GM18520 (cell line): ENCODE measurements around the gene SLC35F5.
"Not testable (repeated sequence)": the region's sequence is repeated elsewhere in the genome, so short reads cannot be mapped to it uniquely, and the experiment has no call there.

Experiments
- ATAC-seq: cut with Tn5 transposase; IDR thresholded peaks from one replicate; pipeline ENCODE4 v1.9.1; 2021; ENCODE audit not compliant: unreplicated experiment

Gene SLC35F5

GRCh38 chr2:113757138-113757657 lies 756 bp upstream of the SLC35F5 start:
- no peak for ATAC-seq

- ATAC-seq, result peak; percentile 16
Measured at GRCh38 chr2:113755835-113756354, 547 bp downstream of the SLC35F5 start.

DNA sequence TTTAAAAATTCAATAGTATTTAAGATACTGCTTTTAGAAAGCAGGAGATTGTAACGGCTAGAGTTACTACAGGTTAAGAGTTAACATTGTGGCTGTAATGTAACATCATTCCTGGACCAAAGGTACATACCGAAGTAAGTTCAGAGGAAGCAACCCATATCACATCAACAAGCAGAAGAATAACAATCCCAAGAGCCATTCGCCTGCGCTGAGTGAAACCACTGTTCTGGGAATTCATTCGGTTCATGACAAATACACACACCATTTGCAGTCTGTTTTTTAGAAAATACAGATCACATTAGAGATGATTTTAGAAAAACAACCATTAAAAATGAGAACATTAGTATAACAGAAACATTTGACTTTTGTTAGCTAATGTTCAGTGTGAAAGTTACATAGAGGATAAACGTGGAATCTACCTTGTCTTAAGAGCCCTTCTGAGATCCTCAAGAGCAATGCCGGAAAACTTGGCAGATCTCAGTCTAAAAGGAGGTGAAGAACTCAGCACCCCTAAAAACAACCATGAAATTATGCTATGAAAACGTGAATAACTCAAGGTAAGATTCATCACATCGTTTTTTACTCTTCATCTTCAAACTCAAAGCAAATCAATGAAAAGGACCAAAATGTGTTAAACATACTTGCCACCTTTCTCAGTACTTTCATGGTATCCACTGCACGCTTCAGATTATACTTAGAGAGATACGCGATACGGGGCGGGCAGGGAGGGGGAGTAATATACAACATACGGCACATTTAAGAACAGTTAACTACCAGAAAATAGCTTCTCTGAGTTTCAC lies 1.2 kb downstream of the SLC35F5 start:
- ATAC-seq, result no peak

DNA sequence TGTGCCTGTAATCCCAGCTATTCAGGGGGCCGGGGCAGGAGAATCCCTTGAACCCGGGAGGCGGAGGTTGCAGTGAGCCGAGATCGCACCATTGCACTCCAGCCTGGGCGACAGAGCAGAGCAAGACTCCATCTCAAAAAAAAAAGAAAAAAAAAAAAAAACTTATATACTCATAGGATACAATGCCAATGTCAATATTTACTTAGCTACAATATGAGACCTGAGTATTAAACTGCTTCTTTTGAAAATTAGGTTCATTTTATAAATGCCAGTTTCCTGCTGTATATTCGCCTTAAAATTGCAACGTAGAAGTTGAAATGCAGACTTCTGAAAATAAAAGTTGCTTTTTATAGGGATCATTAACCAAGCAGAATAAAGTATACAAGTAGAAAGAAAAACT lies 2.3 kb downstream of the SLC35F5 start:
- no peak for ATAC-seq

GRCh38 chr2:113750385-113750784 lies 6.1 kb downstream of the SLC35F5 start:
- ATAC-seq, result no peak

DNA sequence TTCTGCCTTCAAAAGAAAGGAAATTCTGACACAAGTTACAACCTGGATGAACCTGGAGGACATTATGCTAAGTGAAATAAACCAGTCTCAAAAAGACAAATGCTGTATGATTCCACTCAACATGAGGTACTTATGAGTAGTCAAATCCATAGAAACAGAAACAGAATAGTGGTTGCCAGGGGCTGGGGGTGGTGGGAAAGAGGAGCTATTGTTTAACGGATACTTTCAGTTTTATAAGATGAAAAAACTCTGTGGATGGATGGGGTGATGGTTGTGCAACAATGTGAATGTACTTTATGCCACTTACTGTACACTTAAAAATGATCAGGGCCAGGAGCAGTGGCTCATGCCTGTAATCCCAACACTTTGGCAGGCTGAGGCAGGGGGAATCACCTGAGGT lies 15.4 kb downstream of the SLC35F5 start:
- no peak for ATAC-seq

DNA sequence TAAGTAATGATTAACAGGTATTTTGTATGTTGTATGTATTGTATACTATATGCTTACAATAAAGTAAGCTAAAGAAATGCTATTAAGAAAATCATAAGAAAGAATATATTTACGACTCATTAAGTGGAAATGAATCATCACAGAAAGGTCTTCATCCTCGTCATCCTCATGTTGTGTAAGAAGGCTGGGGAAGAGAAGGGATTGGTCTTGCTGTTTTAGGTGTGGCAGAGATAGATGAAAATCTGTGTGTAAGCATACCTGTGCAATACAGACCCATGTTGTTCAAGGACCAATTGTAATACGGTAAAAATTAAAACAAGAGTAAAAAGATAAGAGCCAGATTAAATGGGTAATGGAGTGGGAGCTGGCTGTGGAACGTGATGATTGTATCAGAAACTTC lies 16.6 kb downstream of the SLC35F5 start:
- no peak for ATAC-seq

DNA sequence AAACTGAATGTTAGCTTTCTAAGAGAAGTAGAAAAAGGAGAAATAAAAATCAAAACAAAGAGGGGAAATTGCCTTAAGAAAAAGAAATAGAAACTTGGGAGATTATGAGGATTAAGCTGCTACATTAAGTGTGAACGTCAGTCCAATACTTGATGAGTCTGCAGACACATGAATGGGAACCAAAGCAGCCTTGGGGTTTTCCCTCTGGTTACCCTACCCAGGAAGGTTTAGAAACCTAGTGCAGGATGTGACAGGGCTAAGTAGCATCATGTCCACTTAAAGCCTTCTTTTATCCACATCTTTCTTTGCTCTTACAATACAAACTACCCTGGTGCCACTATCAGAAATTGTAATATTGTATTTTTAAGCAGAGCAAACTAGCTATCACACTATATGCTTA lies 22.3 kb downstream of the SLC35F5 start:
- peak; percentile 76 for ATAC-seq

GRCh38 chr2:113724010-113724409 lies 32.4 kb downstream of the SLC35F5 start:
- no peak for ATAC-seq

- ATAC-seq, result no peak
Measured at GRCh38 chr2:113723411-113723810, 33.0 kb downstream of the SLC35F5 start.

- no peak for ATAC-seq
Measured at GRCh38 chr2:113720167-113720566, 36.3 kb downstream of the SLC35F5 start.

- no peak for ATAC-seq
Measured at GRCh38 chr2:113716291-113716690, 40.2 kb downstream of the SLC35F5 start.

DNA sequence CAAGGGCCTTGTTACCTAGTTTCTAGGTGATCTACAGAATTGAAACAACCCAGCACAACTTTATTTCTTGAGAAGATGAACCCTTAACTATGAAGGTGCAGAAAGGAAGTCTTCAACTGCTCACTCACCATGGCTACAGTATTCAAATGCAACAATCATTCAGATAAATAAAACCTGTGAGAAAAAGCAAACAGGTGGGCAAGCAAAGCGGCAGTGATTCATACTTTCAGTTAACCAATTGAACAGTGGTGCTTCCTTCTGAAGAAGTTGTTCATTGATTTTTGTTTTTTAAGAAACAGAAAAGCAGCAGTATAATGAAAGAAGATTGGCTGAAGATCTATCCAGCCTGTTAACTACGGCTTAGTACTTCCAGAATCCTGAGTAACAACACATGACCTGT lies 43.5 kb downstream of the SLC35F5 start:
- ATAC-seq, result no peak

GRCh38 chr2:113711851-113712250 lies 44.6 kb downstream of the SLC35F5 start:
- ATAC-seq, result no peak

- no peak for ATAC-seq
Measured at GRCh38 chr2:113709022-113709421, 47.4 kb downstream of the SLC35F5 start.

GRCh38 chr2:113707106-113707505 lies 49.3 kb downstream of the SLC35F5 start:
- no peak for ATAC-seq

GRCh38 chr2:113705982-113706523 lies 50.4 kb downstream of the SLC35F5 start:
- no peak for ATAC-seq

DNA sequence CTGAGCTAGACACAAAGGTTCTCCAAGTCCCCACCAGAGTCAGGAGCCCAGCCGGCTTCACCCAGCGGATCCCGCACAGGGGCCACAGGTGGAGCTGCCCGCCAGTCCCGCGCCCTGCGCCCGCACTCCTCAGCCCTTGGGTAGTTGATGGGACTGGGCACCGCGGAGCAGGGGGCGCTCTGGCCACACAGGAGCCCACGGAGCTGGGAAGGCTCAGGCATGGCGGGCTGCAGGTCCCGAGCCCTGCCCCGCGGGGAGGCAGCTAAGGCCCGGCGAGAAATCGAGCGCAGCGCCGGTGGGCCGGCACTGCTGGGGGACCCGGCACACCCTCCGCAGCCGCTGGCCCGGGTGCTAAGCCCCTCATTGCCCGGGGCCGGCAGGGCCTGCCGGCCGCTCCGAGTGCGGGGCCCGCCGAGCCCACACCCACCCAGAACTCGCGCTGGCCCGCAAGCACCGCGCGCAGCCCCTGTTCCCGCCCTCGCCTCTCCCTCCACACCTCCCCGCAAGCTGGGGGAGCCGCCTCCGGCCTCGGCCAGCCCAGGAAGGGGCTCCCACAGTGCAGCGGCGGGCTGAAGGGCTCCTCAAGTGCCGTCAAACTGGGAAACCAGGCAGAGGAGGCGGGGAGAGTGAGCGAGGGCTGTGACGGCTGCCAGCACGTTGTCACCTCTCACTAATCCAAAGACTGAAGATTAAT lies 52.0 kb downstream of the SLC35F5 start:
- not testable (repeated sequence) for ATAC-seq

GRCh38 chr2:113703386-113704299 lies 52.8 kb downstream of the SLC35F5 start:
- ATAC-seq, result no peak

DNA sequence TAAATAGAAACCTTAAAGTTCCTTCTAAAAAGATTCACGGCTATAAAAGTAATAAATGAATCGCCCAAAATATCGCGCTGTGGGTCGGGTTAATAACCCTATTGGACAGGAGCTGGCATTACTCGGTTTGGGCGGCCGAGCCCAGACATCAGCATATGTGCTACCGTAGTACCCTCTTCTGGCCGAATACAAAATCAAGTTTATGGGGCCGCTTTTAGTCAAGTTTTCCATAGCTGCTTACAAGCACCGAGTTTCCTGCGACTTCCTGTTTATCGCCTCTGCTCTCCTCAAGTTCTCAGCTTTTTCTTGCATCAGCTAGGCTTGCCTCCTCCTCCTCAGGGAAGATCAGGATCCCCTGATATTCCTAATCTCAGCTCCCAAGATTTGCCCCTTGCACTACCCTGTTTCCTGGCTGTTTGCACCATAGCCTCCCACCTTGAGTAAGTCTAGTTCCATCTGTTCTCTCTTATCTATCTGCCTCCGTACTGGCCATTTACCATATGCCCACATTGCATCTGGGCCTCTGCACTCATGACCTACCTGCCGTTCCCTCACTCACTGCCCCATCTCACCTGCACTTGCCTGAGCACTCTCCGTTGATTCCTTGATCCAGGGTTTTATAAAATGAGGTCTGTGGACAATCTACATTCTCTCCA lies 56.1 kb downstream of the SLC35F5 start:
- peak; percentile 70 for ATAC-seq
